Epithelial cell of proximal tubule (primary cell): ENCODE results near the gene XIRP2. TPM values are rescaled to one million over a fixed set of nuclear protein-coding genes. Genes with fewer than 3 reads are reported as not detected.

Source experiments
- DNase-seq: peaks from one replicate; pipeline ENCODE4 v3.0.0-alpha.2; 2011; ENCODE audit warnings: low read depth
- H3K4me3 ChIP-seq: 2 replicates; pipeline ENCODE4 v1.5.1; 2011; ENCODE audit warnings: low read depth, mild to moderate bottlenecking, low read length
- total RNA-seq: library from RNA; depleted of rRNA; stranded (reverse); fragments of >200 nt; gene quantifications from 2 replicates; pipeline ENCODE4 v1.2.3, GENCODE V29; 2015
- TF ChIP-seq, protein P1 (sequence below): conservative IDR thresholded peaks from 2 replicates; pipeline ENCODE4 v1.5.1; 2012; ENCODE audit warnings: low read depth, mild to moderate bottlenecking, low read length

Gene XIRP2
- total RNA-seq, 1 donor from 2014 or later, result not detected

DNA sequence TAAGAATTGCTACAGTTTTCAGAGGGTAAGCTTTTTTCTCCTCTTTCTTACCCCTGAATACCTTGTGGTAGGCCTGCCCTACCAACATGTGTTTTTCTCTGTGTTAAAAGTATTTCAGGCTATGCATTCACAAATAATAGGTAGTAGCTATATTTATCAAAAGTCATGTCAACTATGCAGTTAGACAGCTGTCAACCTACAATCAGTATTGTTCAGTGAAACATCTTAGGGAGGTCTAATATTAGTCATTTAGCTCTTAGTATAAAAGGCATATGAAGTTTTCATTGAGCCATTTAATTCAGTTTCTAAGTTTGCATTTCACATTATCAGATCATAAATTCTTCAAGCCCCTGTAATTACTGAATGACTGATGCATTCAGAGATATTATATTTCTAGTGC, 36.7 kb downstream of the XIRP2 start:
- DNase-seq, result no peak
- H3K4me3 ChIP-seq, result no peak overlapping the region
- TF ChIP-seq, protein P1, sequence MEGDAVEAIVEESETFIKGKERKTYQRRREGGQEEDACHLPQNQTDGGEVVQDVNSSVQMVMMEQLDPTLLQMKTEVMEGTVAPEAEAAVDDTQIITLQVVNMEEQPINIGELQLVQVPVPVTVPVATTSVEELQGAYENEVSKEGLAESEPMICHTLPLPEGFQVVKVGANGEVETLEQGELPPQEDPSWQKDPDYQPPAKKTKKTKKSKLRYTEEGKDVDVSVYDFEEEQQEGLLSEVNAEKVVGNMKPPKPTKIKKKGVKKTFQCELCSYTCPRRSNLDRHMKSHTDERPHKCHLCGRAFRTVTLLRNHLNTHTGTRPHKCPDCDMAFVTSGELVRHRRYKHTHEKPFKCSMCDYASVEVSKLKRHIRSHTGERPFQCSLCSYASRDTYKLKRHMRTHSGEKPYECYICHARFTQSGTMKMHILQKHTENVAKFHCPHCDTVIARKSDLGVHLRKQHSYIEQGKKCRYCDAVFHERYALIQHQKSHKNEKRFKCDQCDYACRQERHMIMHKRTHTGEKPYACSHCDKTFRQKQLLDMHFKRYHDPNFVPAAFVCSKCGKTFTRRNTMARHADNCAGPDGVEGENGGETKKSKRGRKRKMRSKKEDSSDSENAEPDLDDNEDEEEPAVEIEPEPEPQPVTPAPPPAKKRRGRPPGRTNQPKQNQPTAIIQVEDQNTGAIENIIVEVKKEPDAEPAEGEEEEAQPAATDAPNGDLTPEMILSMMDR, result no peak

DNA sequence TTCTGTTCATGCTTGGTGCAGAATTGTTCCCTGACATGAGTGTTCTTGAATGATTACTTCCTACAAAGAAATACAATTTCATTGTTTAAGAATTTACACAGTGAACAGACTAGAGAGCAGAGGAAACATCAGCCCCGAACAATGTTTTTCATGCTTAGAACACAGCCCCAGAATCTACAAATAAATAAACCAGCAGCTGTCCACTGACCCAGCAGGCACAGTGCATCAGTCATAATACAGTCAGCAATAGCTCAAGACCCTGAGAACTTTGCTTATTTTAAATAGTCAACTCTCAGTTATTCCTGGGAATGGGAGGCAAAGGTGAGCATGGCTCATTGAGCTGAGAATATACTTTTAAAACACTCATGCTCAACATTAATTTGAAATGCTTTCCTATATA, 38.4 kb downstream of the XIRP2 start:
- H3K4me3 ChIP-seq, result no peak overlapping the region
- TF ChIP-seq, protein P1, result no peak
- no peak for DNase-seq

DNA sequence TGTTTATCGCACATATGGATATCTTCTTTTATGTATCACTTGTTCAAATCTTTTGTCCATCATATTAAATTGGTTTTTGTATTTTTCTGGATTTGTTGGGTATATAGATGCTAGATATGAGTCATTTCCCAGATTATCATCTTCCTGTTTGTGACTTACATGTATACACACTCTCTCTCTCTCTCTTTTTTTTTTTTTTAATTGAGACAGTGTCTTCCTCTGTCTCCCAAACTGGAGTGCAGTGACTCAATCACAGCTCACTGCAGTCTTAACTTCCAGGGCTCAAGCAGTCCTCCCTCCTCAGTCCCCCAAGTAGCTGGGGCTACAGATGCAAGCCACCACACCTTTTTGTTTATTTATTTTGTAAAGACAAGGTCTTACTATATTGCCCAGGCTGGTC, 43.8 kb downstream of the XIRP2 start:
- no peak overlapping the region for H3K4me3 ChIP-seq
- TF ChIP-seq, protein P1, result no peak
- no peak for DNase-seq

DNA sequence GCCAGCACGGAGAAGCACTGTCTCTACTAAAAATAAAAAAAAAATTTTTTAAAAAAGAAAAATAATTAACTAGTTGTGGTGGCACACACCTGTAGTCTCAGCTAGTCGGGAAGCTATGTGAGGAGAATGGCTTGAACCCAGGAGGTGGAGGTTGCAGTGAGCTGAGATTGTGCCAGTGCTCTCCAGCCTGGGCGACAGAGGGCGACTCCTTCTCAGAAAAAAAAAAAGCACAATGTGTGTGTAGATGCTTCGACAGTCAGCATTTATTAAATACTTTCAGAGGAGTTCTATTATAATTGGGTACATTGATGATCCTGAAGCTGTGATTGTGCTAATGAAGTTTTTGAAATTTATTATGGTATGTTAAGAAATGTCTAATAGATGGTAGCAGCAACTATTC, 46.5 kb downstream of the XIRP2 start:
- DNase-seq, result no peak
- no peak overlapping the region for H3K4me3 ChIP-seq
- TF ChIP-seq, protein P1, result no peak

DNA sequence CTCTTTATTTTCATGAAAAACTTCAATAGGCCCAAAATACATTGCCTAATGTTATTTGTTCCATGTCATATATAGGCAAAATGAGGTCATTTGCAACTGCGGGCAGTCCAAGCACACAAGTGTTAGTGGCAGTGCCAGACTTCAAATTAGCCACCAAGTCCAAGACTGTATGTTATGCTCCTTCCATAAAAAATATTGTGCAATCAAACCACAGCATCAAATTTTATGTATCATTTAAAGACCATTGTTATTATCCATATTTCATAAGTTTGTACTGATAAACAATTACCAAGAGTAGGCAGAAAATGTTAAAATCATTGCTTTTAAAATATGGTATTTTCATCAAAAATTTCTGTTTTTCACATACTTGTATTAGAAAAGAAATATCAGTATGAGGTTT, 54.1 kb downstream of the XIRP2 start:
- no peak overlapping the region for H3K4me3 ChIP-seq
- DNase-seq, result no peak
- TF ChIP-seq, protein P1, result no peak

DNA sequence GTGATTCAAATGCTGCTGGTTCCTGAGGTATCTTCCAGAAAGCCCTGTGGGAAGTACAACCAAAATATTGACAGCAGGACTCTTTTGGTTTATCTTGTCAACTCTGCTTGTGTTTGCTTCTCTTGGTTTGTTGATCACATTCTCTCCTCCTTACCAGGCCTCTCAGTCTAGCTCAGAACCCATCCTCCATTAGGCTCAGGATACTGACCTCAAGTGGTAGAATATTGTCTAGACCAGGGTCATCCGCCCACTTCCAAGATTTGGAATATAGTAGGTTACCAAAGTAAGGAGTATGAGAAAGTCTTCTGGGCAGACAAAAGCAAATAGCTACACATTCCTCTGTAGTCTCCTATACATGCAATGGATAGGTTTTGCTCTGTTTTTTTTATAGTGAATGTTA, 56.6 kb downstream of the XIRP2 start:
- TF ChIP-seq, protein P1, result no peak
- DNase-seq, result no peak
- H3K4me3 ChIP-seq, result no peak overlapping the region

DNA sequence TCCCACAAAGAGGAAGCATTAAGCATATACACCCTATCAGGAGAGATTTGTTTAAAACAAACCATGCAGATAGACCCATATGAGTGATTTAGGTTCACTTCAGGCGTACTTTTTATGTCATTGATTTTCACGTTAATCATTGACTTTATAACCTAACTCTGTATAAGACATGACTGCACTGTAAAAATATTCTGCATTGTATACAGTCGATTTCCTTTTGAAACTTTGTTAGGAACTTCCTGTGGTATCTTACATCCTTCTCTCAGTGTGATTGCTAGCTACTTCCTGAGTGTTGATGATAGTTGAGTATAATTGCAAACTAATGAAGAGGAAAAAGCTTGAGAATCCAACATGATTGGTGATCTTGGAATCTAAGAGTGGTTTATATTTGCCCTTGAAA, 69.4 kb downstream of the XIRP2 start:
- peak; percentile 7 for DNase-seq
- no peak overlapping the region for H3K4me3 ChIP-seq
- TF ChIP-seq, protein P1, result no peak
